ENCODE data around the gene B9D1. TPM values are rescaled to one million over a fixed set of nuclear protein-coding genes. Genes with fewer than 3 reads are reported as not detected.
A peak's percentile ranks its signal among the peaks of the same experiment; 100 is the strongest.

The B9D1 gene
- total and polyA plus RNA-seq, 2 experiments from 2014 or later: 35.2 to 63.5 TPM

GRCh38 chr17:19378416-19379360, 16.2 kb upstream of the B9D1 start, which contains the start of gene MAPK7:
MAPK7 (plus strand) TSS chr17:19378498; CDS start chr17:19378901, 403 bp downstream.
- H3K36me3 ChIP-seq (ENCODE audit: insufficient read depth): peaks cover 10% of the 10 kb centered on the region
- Mint-ChIP-seq H3K4me3 (peak within 1 kb of the TSS; percentile 97), H3K9me3 (no peaks in the 10 kb centered on the region), H3K36me3 (ENCODE audit: low read depth) (peaks cover 45% of the 10 kb centered on the region), H3K4me1 (peaks cover 13% of the 10 kb centered on the region), H3K27ac (peak within 1 kb of the TSS; percentile 99), H3K27me3 (ENCODE audit: insufficient read depth, low read depth, poor library complexity) (peaks cover 13% of the 10 kb centered on the region)
- no peaks in the 10 kb centered on the region for H3K9me2 ChIP-seq (ENCODE audit: insufficient read depth)
- H3K27ac ChIP-seq (ENCODE audit: low read depth): peak within 1 kb of the TSS; percentile 98
- H2AFZ ChIP-seq: peak within 1 kb of the TSS; percentile 80
- TF ChIP-seq ZNF331 (CRISPR knock-in tag; IDR thresholded peaks at IDR 0.05; ENCODE audit: low read depth): no peak
- no peak for TF ChIP-seq CTCF (conservative IDR thresholded peaks at IDR 0.05; ENCODE audit: low read depth in 2 of 2)
- TF ChIP-seq STAT1 (IDR thresholded peaks at IDR 0.05; ENCODE audit: unreplicated experiment): no peak
- TF ChIP-seq EZH2 (IDR thresholded peaks at IDR 0.05; ENCODE audit: low read depth, unreplicated experiment): no peak
- no peak for TF ChIP-seq CREB1 (CRISPR knock-in tag; IDR thresholded peaks at IDR 0.05; ENCODE audit: low read depth)
- no peak for TF ChIP-seq ZNF114 (CRISPR knock-in tag; IDR thresholded peaks at IDR 0.05)
- TF ChIP-seq POLR2AphosphoS5 (IDR thresholded peaks at IDR 0.05; ENCODE audit: low read depth): no peak; the same call in 1 of the 2 replicates
- TF ChIP-seq ETS1 (IDR thresholded peaks at IDR 0.05): no peak
- no peak for TF ChIP-seq ZNF462 (CRISPR knock-in tag; IDR thresholded peaks at IDR 0.05)
- TF ChIP-seq REST (IDR thresholded peaks at IDR 0.05; ENCODE audit: unreplicated experiment): no peak
- TF ChIP-seq EZH2phosphoT487 (IDR thresholded peaks at IDR 0.05; ENCODE audit: unreplicated experiment): no peak
- TF ChIP-seq JUNB (IDR thresholded peaks at IDR 0.05; ENCODE audit: unreplicated experiment): no peak
- no peak for TF ChIP-seq NANOG (IDR thresholded peaks at IDR 0.05; ENCODE audit: borderline replicate concordance)
- H3K79me2 ChIP-seq (replicated peaks; ENCODE audit: insufficient read depth): peaks cover 32% of the 10 kb centered on the region
- H3K4me3 ChIP-seq: peak within 1 kb of the TSS; percentile 75
- peaks cover 11% of the 10 kb centered on the region; the same call in 1 of the 2 replicates for H3F3A ChIP-seq (replicated peaks; ENCODE audit: low read depth)
- peaks cover 13% of the 10 kb centered on the region for H4K20me1 ChIP-seq (replicated peaks; ENCODE audit: insufficient read depth)
- peak within 1 kb of the TSS; percentile 94 for H3K4me2 ChIP-seq
- ATAC-seq: peak; percentile 44
- H3K4me1 ChIP-seq (ENCODE audit: insufficient read depth): peaks cover 4% of the 10 kb centered on the region
- H3K27me3 ChIP-seq (ENCODE audit: insufficient read depth): no peaks in the 10 kb centered on the region
- DNase-seq (ENCODE audit: low spot score): peak; percentile 42
